HepG2 (cell line): ENCODE results near the gene RPS25. TPM values are rescaled to one million over a fixed set of nuclear protein-coding genes. Genes with fewer than 3 reads are reported as not detected.

ENCODE experiments used
- ATAC-seq: fragments of 200-7000 bp; cut with Tn5 transposase; 3 replicates; pipeline ENCODE4 v1.9.1; 2020; ENCODE audit warnings: mild to moderate bottlenecking, moderate library complexity
- BruUV-seq: library from RNA; stranded (reverse); fragments of 400-500 nt; replicated peaks from 2 replicates; lab custom pipeline; 2021; lab: Mats Ljungman, UMichigan
- CTCF ChIA-PET: fragments of 300-600 bp; formaldehyde crosslinking; extraction: SDS; loops from one replicate; lab custom pipeline; 2021; ENCODE audit warnings: low total read pairs, inconsistent platforms, low intra/inter-chr PET ratio; lab: Yijun Ruan, JAX
- POLR2A ChIA-PET: fragments of 350-600 bp; sonication (Branson Sonifier 250); formaldehyde crosslinking; loops from one replicate; lab custom pipeline; 2020; ENCODE audit warnings: antibody characterized with exemption, inconsistent platforms; lab: Yijun Ruan, JAX
- DNase-seq: peaks from one replicate; pipeline ENCODE4 v3.0.0-alpha.2; 2015; ENCODE audit warnings: low spot score
- FAIRE-seq: peaks from 3 replicates; lab custom pipeline; 2011; peaks lifted over from hg19 to GRCh38; lab: Jason Lieb, UNC
- H2AFZ ChIP-seq: one replicate; pipeline ENCODE4 v1.6.1; 2011; ENCODE audit warnings: low read length, inconsistent platforms
- H3K27ac ChIP-seq: fragments of 300-600 bp; 3 replicates; pipeline ENCODE4 v1.8.0; 2011; ENCODE audit warnings: mixed run types, mild to moderate bottlenecking, mixed read lengths, low read length, inconsistent platforms; ENCODE audit not compliant: insufficient read depth; ENCODE audit errors: extremely low read length
- H3K27me3 ChIP-seq, 2 experiments: fragments of 200-600 bp in 1 of 2; 2 replicates in 1 of 2; 3 replicates in 1 of 2; pipeline versions ENCODE4 v1.6.0 to v1.8.0; 2011; ENCODE audit warnings: low read length in 2 of 2, mild to moderate bottlenecking in 2 of 2, moderate library complexity in 2 of 2, inconsistent platforms in 1 of 2; ENCODE audit not compliant: insufficient read depth in 2 of 2, control insufficient read depth in 1 of 2
- H3K36me3 ChIP-seq, 2 experiments: fragments of 200-600 bp in 1 of 2; replicated peaks in 1 of 2; 2 replicates in 1 of 2; 3 replicates in 1 of 2; pipeline versions ENCODE4 v1.5.1 to v1.8.0; 2011; ENCODE audit warnings: low read length in 2 of 2, inconsistent platforms in 1 of 2; ENCODE audit not compliant: insufficient read depth in 2 of 2, control insufficient read depth in 1 of 2
- H3K4me1 ChIP-seq: 2 replicates; pipeline ENCODE4 v1.5.1; 2012; ENCODE audit warnings: low read length, inconsistent platforms; ENCODE audit not compliant: insufficient read depth
- H3K4me2 ChIP-seq: 2 replicates; pipeline ENCODE4 v1.6.0; 2011; ENCODE audit warnings: low read depth, low read length, inconsistent platforms
- H3K4me3 ChIP-seq, 3 experiments: fragments of 200-600 bp in 1 of 3; sonication (generic), shearing (Covaris generic) in 1 of 3; replicated peaks in 1 of 3; 2 replicates each; pipeline ENCODE4 v1.5.1; 2011 to 2016; ENCODE audit warnings: low read length in 3 of 3, inconsistent platforms in 2 of 3, low read depth in 2 of 3, mild to moderate bottlenecking in 2 of 3, control low read depth in 1 of 3, mixed read lengths in 1 of 3; ENCODE audit not compliant: insufficient read depth in 1 of 3
- H3K79me2 ChIP-seq: one replicate; pipeline ENCODE4 v1.6.1; 2011; ENCODE audit warnings: low read length, inconsistent platforms; ENCODE audit not compliant: insufficient read depth
- H3K9ac ChIP-seq: 2 replicates; pipeline ENCODE4 v1.6.0; 2011; ENCODE audit warnings: mild to moderate bottlenecking, low read depth, low read length, inconsistent platforms; ENCODE audit not compliant: insufficient read depth
- H3K9me3 ChIP-seq: 2 replicates; pipeline ENCODE4 v1.5.1; 2012; ENCODE audit warnings: mild to moderate bottlenecking, low read length
- H4K20me1 ChIP-seq: 2 replicates; pipeline ENCODE4 v1.6.0; 2011; ENCODE audit warnings: inconsistent platforms, mild to moderate bottlenecking, low read length, moderate library complexity; ENCODE audit not compliant: insufficient read depth
- AGO1 ChIP-seq: fragments of 200-400 bp; formaldehyde crosslinking; IDR thresholded peaks from 2 replicates; pipeline ENCODE4 v1.6.1; 2017; ENCODE audit warnings: mild to moderate bottlenecking, low read depth, low read length, moderate library complexity; ENCODE audit not compliant: poor library complexity, severe bottlenecking
- AKNA ChIP-seq: sonication (generic); formaldehyde crosslinking; IDR thresholded peaks from 2 replicates; pipeline ENCODE4 v1.4.0; 2020; ENCODE audit warnings: missing genetic modification reagents, borderline replicate concordance
- ARID2 ChIP-seq: sonication (generic); formaldehyde crosslinking; IDR thresholded peaks from 2 replicates; pipeline ENCODE4 v1.8.1; 2022; ENCODE audit warnings: mild to moderate bottlenecking, missing genetic modification reagents, borderline replicate concordance
- CSRNP1 ChIP-seq: sonication (generic); formaldehyde crosslinking; IDR thresholded peaks from 2 replicates; pipeline ENCODE4 v1.8.1; 2023; ENCODE audit warnings: mild to moderate bottlenecking, missing genetic modification reagents
- GATAD1 ChIP-seq: IDR thresholded peaks from 2 replicates; pipeline ENCODE4 v1.6.1; 2016; ENCODE audit warnings: missing genetic modification reagents, missing compliant biosample characterization
- MNT ChIP-seq: fragments of 450-650 bp; IDR thresholded peaks from 2 replicates; pipeline ENCODE4 v1.6.1; 2016
- SMAD9 ChIP-seq: sonication (generic); formaldehyde crosslinking; IDR thresholded peaks from 2 replicates; pipeline ENCODE4 v1.5.1; 2020; ENCODE audit warnings: mild to moderate bottlenecking, missing genetic modification reagents
- ZBTB7A ChIP-seq: sonication (generic); formaldehyde crosslinking; IDR thresholded peaks from 2 replicates; pipeline ENCODE4 v1.8.0; 2022; ENCODE audit warnings: mild to moderate bottlenecking, missing genetic modification reagents
- ZKSCAN8 ChIP-seq: IDR thresholded peaks from 2 replicates; pipeline ENCODE4 v1.6.1; 2016; ENCODE audit warnings: borderline replicate concordance, missing genetic modification reagents, missing compliant biosample characterization
- ZNF17 ChIP-seq: sonication (generic); formaldehyde crosslinking; IDR thresholded peaks from 2 replicates; pipeline ENCODE4 v1.5.0; 2020; ENCODE audit warnings: mild to moderate bottlenecking, missing genetic modification reagents
- ZNF264 ChIP-seq: sonication (generic); formaldehyde crosslinking; IDR thresholded peaks from 2 replicates; pipeline ENCODE4 v1.4.0; 2020; ENCODE audit warnings: missing genetic modification reagents
- ZNF446 ChIP-seq: sonication (generic); formaldehyde crosslinking; IDR thresholded peaks from 2 replicates; pipeline ENCODE4 v1.5.0; 2020; ENCODE audit warnings: mild to moderate bottlenecking, missing genetic modification reagents
- ZNF7 ChIP-seq: IDR thresholded peaks from 2 replicates; pipeline ENCODE4 v1.6.1; 2016; ENCODE audit warnings: missing biosample characterization, missing genetic modification reagents
- ZNF781 ChIP-seq: sonication (generic); formaldehyde crosslinking; IDR thresholded peaks from 2 replicates; pipeline ENCODE4 v1.5.1; 2020; ENCODE audit warnings: borderline replicate concordance, mild to moderate bottlenecking, missing genetic modification reagents; ENCODE audit errors: not compliant biosample characterization
- WGBS: methylation state at CpG from one replicate; pipeline ENCODE4 v1.1.6; 2017; ENCODE audit warnings: low lambda C conversion rate; 5-methylcytosine and 5-hydroxymethylcytosine counted together
- in situ Hi-C: cut with HindIII; loops from 2 replicates; pipeline ENCODE4 v1.10.0; 2017; ENCODE audit warnings: low pct_unique_long_range_greater_than_20kb; ENCODE audit not compliant: extremely low pct_ligation_motif_present
- intact Hi-C: fragments of 100-400 bp; cut with micrococcal nuclease; formaldehyde crosslinking; loops from one replicate; pipeline ENCODE4 v1.10.0; 2022; ENCODE audit not compliant: unreplicated experiment
- polyA plus RNA-seq, 8 experiments: library from polyadenylated mRNA; depleted of rRNA in 3 of 8; stranded (reverse) in 7 of 8; unstranded in 1 of 8; fragments of >200 nt; fragmentation: Illumina TruSeq in 4 of 8; extraction: Trizol in 4 of 8; gene quantifications; 2 replicates each; pipeline versions ENCODE4 v1.2.1 to v1.2.3, GENCODE V29; 2011 to 2016; ENCODE audit warnings: low read depth in 4 of 8, missing spikeins in 1 of 8, mixed read lengths in 1 of 8; ENCODE audit not compliant: insufficient read depth in 1 of 8
- total RNA-seq, 5 experiments: library from RNA; depleted of rRNA; stranded (reverse); fragments of >200 nt; fragmentation: Illumina TruSeq; extraction: Trizol; gene quantifications; 2 replicates each; pipeline ENCODE4 v1.2.3, GENCODE V29; 2016; ENCODE audit warnings: low read depth in 1 of 5

RPS25 gene
- total and polyA plus RNA-seq, 2 of the 13 experiments (the other 11 are each of a cell fraction or from before 2014, with no cell fraction given) = 839 to 1,415 TPM

- peaks cover 51 to 69% of the 10 kb centered on the region in 2 experiments for H3K36me3 ChIP-seq
- in situ Hi-C loops = no loop called here
- H3K4me1 ChIP-seq = no peaks in the 10 kb centered on the region
- no peak overlapping the region for H3K4me2 ChIP-seq
- no peak overlapping the region for H3K27ac ChIP-seq
- H3K9ac ChIP-seq = no peak overlapping the region
- H2AFZ ChIP-seq = no peak overlapping the region
- ATAC-seq = no peak
- no peak for DNase-seq
- ChIA-PET CTCF (no interaction called here), POLR2A (interaction anchor here (1.1 to 1.4 kb wide), 3 partner anchors 15 to 30 kb away, joined by 3 to 4 read pairs (median 3); partner anchors contain the start of genes TRAPPC4 and VPS11)
- no peaks in the 10 kb centered on the region for H3K79me2 ChIP-seq
- FAIRE-seq = no peak
- intact Hi-C loops = no loop called here
- no peaks in the 10 kb centered on the region; a peak in 1 of 5 replicates for H3K27me3 ChIP-seq
- H3K9me3 ChIP-seq = no peaks in the 10 kb centered on the region
- WGBS = 90% methylated on average over 9 of the region's 9 CpGs
- BruUV-seq = no TSS peak
- H3K4me3 ChIP-seq = no peak overlapping the region
- H4K20me1 ChIP-seq = peaks cover 3% of the 10 kb centered on the region; the same call in 1 of the 2 replicates
- TF ChIP-seq ZBTB7A = no peak
- TF ChIP-seq MNT = no peak
- TF ChIP-seq ZNF781 (CRISPR knock-in tag) = no peak
- no peak for TF ChIP-seq ZKSCAN8 (CRISPR knock-in tag)
- no peak for TF ChIP-seq AKNA (CRISPR knock-in tag)
- no peak for TF ChIP-seq ARID2 (CRISPR knock-in tag)
- no peak for TF ChIP-seq ZNF264 (CRISPR knock-in tag)
- no peak for TF ChIP-seq GATAD1
- no peak for TF ChIP-seq ZNF17
- TF ChIP-seq CSRNP1 (CRISPR knock-in tag) = no peak
- no peak for TF ChIP-seq ZNF7 (CRISPR knock-in tag)
- no peak for TF ChIP-seq SMAD9
- TF ChIP-seq ZNF446 = no peak
- no peak for TF ChIP-seq AGO1
Measured at GRCh38 chr11:119048644-119049043, 30.5 kb upstream of the RPS25 start.
